DMS114 treated with DMSO at 0.1 percent for 48 hours (cell line): ENCODE measurements around the gene SH3GL3.

Experiments used
- DNase-seq: peaks from one replicate; lab custom pipeline; 2025; ENCODE audit not compliant: unreplicated experiment; lab: John Stamatoyannopoulos, UW

The SH3GL3 gene

DNA sequence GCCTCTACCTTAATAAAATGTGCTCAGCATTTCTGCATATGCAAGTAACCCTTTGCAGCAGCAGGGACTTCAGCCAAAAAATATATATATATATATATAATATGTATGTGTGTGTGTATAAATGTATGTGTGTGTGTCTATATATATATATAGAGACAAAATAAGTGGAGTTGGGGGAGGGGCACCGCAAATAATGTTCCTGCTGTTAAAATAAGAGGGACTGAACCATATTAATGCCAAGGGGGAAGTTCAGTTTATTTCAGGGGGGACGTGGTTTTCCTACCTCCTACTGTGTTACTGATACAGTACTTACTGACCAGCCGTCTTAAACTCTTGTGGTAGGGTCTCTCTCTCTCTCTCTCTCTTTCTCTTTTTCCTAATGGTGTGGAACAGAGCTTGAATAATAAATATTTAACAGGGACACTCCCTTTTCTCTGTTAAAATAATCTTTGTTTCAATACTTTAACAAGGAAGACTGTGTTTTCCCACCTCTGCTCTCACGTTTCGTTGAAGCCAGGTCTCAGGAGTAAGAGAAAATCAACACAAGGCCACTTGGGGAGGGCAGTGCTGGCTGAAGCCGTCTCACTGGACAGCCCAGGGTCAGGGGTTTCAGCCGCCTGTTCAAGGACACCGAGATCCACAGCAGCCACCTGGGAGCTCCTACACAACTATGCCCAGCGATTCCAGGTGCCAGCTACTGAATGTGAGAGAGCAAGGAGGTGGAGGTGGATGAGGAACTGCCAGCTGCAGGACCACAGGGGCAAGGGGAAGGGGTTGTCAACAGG is 164.0 kb downstream of the SH3GL3 start:
- DNase-seq = no peak

GRCh38 chr15:83612226-83612625 is 165.1 kb downstream of the SH3GL3 start:
- no peak for DNase-seq

GRCh38 chr15:83612898-83613635 is 165.9 kb downstream of the SH3GL3 start:
- DNase-seq = no peak

DNA sequence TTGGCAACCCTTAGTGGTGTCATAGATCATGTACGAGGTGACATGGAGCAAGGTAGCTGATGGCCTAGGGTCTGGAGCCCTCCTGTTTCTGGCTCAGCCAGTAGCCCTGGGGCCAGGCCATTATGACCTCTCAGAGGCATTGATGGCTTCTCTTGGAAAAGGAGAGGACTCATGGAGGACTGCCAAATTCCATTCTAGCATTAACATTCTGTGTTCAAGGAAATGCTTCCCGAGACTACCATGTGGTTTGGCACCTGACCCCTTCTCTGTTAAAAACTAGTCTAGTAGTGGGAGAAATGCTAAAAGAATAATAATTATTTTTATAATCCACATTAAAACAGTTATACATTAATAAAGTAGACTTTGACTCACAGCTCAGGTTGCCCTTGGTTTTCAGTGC is 166.6 kb downstream of the SH3GL3 start:
- no peak for DNase-seq

- DNase-seq = no peak
Measured at GRCh38 chr15:83616840-83617239, 169.7 kb downstream of the SH3GL3 start.

DNA sequence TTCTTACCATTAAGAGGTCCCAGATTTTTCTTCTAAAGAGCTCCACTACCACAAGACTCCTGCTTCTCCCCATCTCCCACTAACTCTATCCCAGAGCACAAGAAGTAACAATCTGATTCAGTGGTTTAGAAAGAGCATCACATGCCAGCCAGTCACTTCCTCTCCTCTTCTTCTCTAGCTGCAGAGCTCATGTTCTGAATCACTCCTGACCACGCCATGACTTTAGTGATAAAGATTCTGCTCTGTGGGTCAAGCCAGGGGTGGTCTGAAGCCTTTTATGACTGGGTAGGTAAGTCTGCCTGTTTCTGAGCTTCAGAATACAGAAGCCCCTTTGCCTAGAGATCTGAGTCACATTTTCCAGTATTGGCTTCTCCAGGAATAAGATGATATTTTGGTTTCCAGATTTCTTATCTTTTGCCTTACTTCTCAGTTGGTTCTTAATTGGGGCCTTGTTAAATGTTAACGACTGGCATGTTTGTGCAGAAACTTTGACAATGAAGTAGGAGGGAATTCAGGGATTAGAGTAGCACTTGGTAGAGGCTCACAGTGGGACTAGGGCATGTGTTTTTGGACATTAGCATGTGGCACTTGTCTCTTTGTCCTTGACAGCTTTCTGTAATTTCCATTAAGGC is 179.1 kb downstream of the SH3GL3 start:
- DNase-seq = no peak

DNA sequence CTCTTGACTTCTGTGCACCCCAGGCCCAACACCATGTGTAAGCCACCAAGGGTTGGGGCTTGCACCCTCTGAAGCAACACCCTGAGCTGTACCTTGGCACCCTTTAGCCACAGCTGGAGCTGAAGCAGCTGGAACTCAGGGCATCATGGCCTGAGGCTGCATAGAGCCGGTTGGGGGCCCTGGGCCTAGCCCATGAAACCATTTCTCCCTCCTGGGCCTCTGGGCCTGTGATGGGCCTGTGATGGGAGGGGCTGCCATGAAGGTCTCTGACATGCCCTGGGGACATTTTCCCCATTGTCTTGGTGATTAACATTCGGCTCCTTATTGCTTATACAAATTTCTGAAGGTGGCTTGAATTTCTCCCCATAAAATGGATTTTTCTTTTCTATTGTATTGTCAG is 184.4 kb downstream of the SH3GL3 start:
- no peak for DNase-seq

DNA sequence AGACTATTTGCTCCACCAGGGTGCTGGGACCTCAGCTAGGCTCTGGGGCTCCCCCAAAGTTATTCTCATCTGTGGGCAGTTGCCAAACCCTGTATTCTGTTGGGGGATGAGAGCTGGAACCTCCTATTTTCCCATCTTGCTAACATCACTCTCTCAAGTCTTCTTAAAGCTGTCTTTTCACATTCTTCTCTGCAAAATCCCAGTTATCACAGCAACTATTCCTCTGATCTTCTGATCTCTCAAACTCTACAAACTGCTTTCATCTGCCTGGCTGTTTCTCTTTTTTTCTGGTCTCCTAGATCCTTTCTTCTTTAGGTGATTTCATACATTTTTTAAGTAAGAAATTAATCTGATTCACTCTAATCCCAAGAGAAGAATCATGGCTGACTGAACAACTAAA is 196.1 kb downstream of the SH3GL3 start:
- DNase-seq = no peak

- DNase-seq = no peak
Measured at GRCh38 chr15:83644439-83644838, 197.3 kb downstream of the SH3GL3 start.

- no peak for DNase-seq
Measured at GRCh38 chr15:83650831-83651230, 203.7 kb downstream of the SH3GL3 start.

- DNase-seq = no peak
Measured at GRCh38 chr15:83651541-83651940, 204.4 kb downstream of the SH3GL3 start.

DNA sequence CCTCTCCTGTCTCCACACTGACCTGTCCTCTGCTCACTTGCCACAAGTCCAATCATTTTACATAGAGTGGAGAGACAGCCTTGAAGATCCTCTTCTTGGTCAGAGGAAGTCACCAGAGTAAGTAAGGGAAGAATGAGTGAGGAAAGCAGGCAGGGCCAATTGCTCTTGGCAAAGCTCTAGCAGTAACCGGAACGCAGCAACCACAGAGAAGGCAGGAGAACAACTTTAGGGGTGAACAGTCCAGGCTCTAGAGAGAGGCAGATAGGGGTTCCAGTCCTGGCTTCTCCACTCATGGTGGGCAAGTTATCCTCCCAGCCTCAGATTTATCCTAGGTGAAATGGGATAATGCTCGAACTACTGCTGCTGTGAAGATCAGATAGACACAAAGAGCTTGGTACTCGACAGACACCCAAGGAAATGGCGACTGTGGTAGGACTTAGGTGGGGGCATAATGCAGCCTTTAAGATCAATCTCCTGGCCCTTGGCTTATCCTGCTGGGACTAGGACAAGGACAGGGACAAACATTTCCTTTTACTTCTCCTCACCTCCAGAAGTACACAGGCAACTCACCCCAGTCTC is 205.6 kb downstream of the SH3GL3 start:
- DNase-seq = no peak

GRCh38 chr15:83653288-83653638 is 206.1 kb downstream of the SH3GL3 start:
- no peak for DNase-seq

- DNase-seq = no peak
Measured at GRCh38 chr15:83653639-83654378, 206.7 kb downstream of the SH3GL3 start, which contains the start of gene ADAMTSL3. ADAMTSL3 (plus strand) TSS chr15:83654123; CDS start chr15:83655762, 1,639 bp downstream.

- DNase-seq = no peak
Measured at GRCh38 chr15:83654379-83655236, 207.5 kb downstream of the SH3GL3 start.

DNA sequence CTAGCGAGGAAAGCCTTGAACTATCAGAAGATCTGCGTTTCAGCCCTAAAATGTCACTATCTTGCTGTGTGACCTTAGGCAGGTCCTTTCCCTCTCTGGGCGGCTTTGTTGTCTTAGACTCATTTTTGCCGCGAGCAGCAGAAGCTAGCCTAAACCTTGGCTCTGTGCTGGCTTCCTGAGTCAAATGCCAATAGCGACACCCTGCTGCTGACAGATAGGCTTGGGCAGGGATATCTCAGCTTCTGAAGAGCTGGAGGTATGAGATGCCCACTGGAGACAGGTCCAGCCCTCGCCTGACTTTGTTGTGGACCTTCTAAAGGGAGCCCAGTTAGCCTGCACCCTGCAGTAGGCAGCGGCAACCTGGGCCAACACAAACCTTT is 208.1 kb downstream of the SH3GL3 start:
- DNase-seq = no peak

DNA sequence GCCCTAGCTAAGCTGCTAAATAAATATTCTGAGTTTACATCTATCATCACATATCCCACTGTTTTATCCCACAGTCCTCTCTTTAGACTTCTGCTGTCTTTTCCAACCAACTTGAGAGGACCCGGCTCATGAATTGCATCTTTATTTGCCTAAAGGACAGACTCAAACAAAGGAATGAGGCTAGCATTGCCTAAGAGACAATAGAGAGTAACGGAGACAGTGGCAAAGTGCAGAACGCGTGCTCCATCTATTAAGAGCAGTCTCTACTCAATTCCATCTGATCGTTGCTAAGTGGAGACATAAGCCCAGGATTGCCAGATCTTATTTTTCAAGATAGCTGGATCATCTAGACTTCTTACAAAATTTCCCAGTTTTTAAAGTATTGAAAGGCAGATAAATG is 209.1 kb downstream of the SH3GL3 start:
- no peak for DNase-seq

- DNase-seq = no peak
Measured at GRCh38 chr15:83656943-83657528, 209.9 kb downstream of the SH3GL3 start.

GRCh38 chr15:83657549-83657948 is 210.4 kb downstream of the SH3GL3 start:
- DNase-seq = no peak
